ENCODE results near the gene ZNF622. TPM values are rescaled to one million over a fixed set of nuclear protein-coding genes. Genes with fewer than 3 reads are reported as not detected.

ZNF622 gene
- total and polyA plus RNA-seq, 2 of the 13 experiments (the other 11 are each of a cell fraction or from before 2014, with no cell fraction given): 12.1 to 44.7 TPM

DNA sequence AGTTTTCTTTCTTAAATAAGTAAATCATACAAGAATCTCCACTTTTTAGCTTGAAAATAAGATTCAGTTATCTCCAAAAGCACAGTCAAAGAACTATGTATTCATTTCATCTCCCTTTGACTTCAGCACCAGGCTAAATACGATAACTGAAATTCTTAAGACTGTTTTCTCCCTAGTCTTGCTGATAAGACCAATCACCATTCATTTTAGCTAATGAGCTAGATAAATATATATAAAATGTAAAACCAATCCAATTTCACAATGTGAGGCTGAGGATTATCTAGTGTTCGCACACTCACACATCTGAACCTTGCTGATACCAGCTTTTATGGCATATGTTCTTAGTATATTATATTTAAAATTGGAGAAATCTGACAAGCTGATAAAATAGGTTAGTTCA, 17.3 kb upstream of the ZNF622 start (continued):
- TF ChIP-seq, protein P1, sequence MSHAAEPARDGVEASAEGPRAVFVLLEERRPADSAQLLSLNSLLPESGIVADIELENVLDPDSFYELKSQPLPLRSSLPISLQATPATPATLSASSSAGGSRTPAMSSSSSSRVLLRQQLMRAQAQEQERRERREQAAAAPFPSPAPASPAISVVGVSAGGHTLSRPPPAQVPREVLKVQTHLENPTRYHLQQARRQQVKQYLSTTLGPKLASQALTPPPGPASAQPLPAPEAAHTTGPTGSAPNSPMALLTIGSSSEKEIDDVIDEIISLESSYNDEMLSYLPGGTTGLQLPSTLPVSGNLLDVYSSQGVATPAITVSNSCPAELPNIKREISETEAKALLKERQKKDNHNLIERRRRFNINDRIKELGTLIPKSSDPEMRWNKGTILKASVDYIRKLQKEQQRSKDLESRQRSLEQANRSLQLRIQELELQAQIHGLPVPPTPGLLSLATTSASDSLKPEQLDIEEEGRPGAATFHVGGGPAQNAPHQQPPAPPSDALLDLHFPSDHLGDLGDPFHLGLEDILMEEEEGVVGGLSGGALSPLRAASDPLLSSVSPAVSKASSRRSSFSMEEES (CRISPR knock-in tag; IDR thresholded peaks at IDR 0.05): no peak
- TF ChIP-seq ZNF589 (CRISPR knock-in tag; conservative IDR thresholded peaks at IDR 0.05): no peak
- no peak for TF ChIP-seq PRMT3 (CRISPR knock-in tag; IDR thresholded peaks at IDR 0.05; ENCODE audit: borderline replicate concordance, low read depth)
- no peak for TF ChIP-seq TSC22D2 (CRISPR knock-in tag; IDR thresholded peaks at IDR 0.05; ENCODE audit: borderline replicate concordance)
- TF ChIP-seq SOX6 (IDR thresholded peaks at IDR 0.05): no peak
- no peak for TF ChIP-seq SOX6 (CRISPR knock-in tag; IDR thresholded peaks at IDR 0.05)
- TF ChIP-seq ZFP36L2 (CRISPR knock-in tag; IDR thresholded peaks at IDR 0.05): no peak
- TF ChIP-seq NAIF1 (CRISPR knock-in tag; IDR thresholded peaks at IDR 0.05; ENCODE audit: borderline replicate concordance): no peak
- TF ChIP-seq PLRG1 (conservative IDR thresholded peaks at IDR 0.05): no peak

DNA sequence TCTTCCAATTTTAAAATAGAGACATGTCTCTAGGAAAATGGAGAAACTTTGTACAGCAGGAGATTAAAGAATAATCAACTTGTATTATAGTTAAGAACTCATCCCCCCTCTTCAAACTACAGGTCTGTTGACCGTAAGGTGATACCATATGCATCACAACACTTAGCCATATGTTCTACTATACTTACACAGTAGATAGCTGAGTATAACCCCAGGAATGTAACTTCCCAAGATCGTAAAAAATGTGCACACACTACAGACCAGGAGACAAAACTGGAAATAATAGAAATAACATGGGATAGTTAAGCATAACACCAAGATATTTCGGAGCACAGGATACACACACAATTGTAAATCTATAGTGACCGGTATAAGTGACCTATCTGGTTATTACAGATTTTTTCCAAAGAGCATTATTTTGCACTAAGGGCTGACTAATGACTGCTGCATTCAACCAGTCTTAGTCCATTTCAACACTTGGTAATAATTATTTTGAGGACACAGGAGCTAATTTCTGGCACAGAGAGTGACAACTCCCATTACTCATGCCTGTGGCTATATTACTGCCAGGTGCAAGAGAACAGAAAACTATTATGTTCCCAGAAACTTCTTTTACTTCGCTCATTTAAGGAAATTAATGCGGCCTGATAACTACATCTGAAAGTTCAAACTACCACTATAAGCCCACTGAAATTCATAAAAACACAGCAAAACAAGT, 15.4 kb upstream of the ZNF622 start:
- Histone ChIP-seq H3K4me3 (replicated peaks in 1 of 3; ENCODE audit: insufficient read depth in 1 of 3, low read depth in 2 of 3, low read length in 3 of 3) (no peak overlapping the region), H3K27me3 (ENCODE audit: control insufficient read depth in 1 of 2, insufficient read depth in 2 of 2, low read length in 2 of 2) (no peaks in the 10 kb centered on the region; a peak in 1 of 5 replicates), H3K79me2 (ENCODE audit: insufficient read depth, low read length) (no peaks in the 10 kb centered on the region), H2AFZ (ENCODE audit: low read length) (no peak overlapping the region), H3K9me3 (ENCODE audit: low read length) (no peaks in the 10 kb centered on the region), H3K4me1 (ENCODE audit: insufficient read depth, low read length) (no peaks in the 10 kb centered on the region), H3K36me3 (replicated peaks in 1 of 2; ENCODE audit: control insufficient read depth in 1 of 2, insufficient read depth in 2 of 2, low read length in 2 of 2) (no peaks in the 10 kb centered on the region), H3K9ac (ENCODE audit: insufficient read depth, low read depth, low read length) (no peak overlapping the region), H4K20me1 (ENCODE audit: insufficient read depth, low read length) (no peaks in the 10 kb centered on the region), H3K4me2 (ENCODE audit: low read depth, low read length) (no peak overlapping the region), H3K27ac (ENCODE audit: extremely low read length, insufficient read depth, low read length) (no peak overlapping the region)
- FAIRE-seq (no peak), ATAC-seq (no peak), DNase-seq (ENCODE audit: low spot score) (no peak)
- CTCF ChIA-PET (ENCODE audit: low intra/inter-chr PET ratio, low total read pairs): no interaction called here
- 19% methylated on average over 6 of the region's 6 CpGs for WGBS (ENCODE audit: low lambda C conversion rate)
- in situ Hi-C loops (cut with HindIII; ENCODE audit: extremely low pct_ligation_motif_present, low pct_unique_long_range_greater_than_20kb) (loop anchor here (10.0 kb wide), 1 partner anchor 184 kb away; no protein-coding TSS in a partner anchor), intact Hi-C loops (cut with micrococcal nuclease; ENCODE audit: unreplicated experiment) (no loop called here)
- no TSS peak for BruUV-seq (replicated peaks)
- POLR2A ChIA-PET: no interaction called here
- TF ChIP-seq, protein P2, sequence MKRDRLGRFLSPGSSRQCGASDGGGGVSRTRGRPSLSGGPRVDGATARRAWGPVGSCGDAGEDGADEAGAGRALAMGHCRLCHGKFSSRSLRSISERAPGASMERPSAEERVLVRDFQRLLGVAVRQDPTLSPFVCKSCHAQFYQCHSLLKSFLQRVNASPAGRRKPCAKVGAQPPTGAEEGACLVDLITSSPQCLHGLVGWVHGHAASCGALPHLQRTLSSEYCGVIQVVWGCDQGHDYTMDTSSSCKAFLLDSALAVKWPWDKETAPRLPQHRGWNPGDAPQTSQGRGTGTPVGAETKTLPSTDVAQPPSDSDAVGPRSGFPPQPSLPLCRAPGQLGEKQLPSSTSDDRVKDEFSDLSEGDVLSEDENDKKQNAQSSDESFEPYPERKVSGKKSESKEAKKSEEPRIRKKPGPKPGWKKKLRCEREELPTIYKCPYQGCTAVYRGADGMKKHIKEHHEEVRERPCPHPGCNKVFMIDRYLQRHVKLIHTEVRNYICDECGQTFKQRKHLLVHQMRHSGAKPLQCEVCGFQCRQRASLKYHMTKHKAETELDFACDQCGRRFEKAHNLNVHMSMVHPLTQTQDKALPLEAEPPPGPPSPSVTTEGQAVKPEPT (CRISPR knock-in tag; IDR thresholded peaks at IDR 0.05; ENCODE audit: low read depth): no peak
- TF ChIP-seq, protein P3, sequence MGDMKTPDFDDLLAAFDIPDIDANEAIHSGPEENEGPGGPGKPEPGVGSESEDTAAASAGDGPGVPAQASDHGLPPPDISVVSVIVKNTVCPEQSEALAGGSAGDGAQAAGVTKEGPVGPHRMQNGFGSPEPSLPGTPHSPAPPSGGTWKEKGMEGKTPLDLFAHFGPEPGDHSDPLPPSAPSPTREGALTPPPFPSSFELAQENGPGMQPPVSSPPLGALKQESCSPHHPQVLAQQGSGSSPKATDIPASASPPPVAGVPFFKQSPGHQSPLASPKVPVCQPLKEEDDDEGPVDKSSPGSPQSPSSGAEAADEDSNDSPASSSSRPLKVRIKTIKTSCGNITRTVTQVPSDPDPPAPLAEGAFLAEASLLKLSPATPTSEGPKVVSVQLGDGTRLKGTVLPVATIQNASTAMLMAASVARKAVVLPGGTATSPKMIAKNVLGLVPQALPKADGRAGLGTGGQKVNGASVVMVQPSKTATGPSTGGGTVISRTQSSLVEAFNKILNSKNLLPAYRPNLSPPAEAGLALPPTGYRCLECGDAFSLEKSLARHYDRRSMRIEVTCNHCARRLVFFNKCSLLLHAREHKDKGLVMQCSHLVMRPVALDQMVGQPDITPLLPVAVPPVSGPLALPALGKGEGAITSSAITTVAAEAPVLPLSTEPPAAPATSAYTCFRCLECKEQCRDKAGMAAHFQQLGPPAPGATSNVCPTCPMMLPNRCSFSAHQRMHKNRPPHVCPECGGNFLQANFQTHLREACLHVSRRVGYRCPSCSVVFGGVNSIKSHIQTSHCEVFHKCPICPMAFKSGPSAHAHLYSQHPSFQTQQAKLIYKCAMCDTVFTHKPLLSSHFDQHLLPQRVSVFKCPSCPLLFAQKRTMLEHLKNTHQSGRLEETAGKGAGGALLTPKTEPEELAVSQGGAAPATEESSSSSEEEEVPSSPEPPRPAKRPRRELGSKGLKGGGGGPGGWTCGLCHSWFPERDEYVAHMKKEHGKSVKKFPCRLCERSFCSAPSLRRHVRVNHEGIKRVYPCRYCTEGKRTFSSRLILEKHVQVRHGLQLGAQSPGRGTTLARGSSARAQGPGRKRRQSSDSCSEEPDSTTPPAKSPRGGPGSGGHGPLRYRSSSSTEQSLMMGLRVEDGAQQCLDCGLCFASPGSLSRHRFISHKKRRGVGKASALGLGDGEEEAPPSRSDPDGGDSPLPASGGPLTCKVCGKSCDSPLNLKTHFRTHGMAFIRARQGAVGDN (CRISPR knock-in tag; IDR thresholded peaks at IDR 0.05): no peak
- TF ChIP-seq ZNF703 (CRISPR knock-in tag; IDR thresholded peaks at IDR 0.05; ENCODE audit: borderline replicate concordance) (no peak), RFX3 (CRISPR knock-in tag; IDR thresholded peaks at IDR 0.05) (no peak), ZNF614 (CRISPR knock-in tag; IDR thresholded peaks at IDR 0.05; ENCODE audit: borderline replicate concordance) (no peak)

All from HepG2 (cell line).